Endothelial cell of umbilical vein (primary cell): ENCODE measurements around the gene CHD6.

Source experiments
- CTCF ChIP-seq, 2 donors: IDR thresholded peaks; 1 replicate in 1 of 2; 2 replicates in 1 of 2; pipeline ENCODE4 v1.5.1; 2011; ENCODE audit warnings: low read length in 2 of 2, mild to moderate bottlenecking in 2 of 2, moderate library complexity in 2 of 2, control low read depth in 1 of 2, inconsistent platforms in 1 of 2, low read depth in 1 of 2; ENCODE audit not compliant: insufficient read depth in 1 of 2; ENCODE audit errors: extremely low read depth in 1 of 2
- EZH2 ChIP-seq: IDR thresholded peaks from 2 replicates; pipeline ENCODE4 v1.6.1; 2012; ENCODE audit warnings: borderline replicate concordance, low read depth, mild to moderate bottlenecking, moderate library complexity, low read length, inconsistent platforms; ENCODE audit not compliant: severe bottlenecking
- FOS ChIP-seq: IDR thresholded peaks from 2 replicates; pipeline ENCODE4 v1.6.1; 2011; ENCODE audit warnings: mild to moderate bottlenecking, low read length, moderate library complexity, borderline replicate concordance; ENCODE audit not compliant: insufficient read depth
- GATA2 ChIP-seq: IDR thresholded peaks from 2 replicates; pipeline ENCODE4 v1.7.0; 2011; ENCODE audit warnings: low read depth, mild to moderate bottlenecking, moderate library complexity, mixed read lengths, low read length; ENCODE audit not compliant: insufficient read length, insufficient read depth
- MAX ChIP-seq: IDR thresholded peaks from 2 replicates; pipeline ENCODE4 v1.6.1; 2011; ENCODE audit not compliant: insufficient read depth, insufficient read length
- MYC ChIP-seq: IDR thresholded peaks from one replicate; pipeline ENCODE4 v1.6.1; 2011; ENCODE audit warnings: mild to moderate bottlenecking, low read depth, low read length
- POLR2A ChIP-seq: IDR thresholded peaks from 2 replicates; pipeline ENCODE4 v1.6.1; 2012; ENCODE audit warnings: low read depth, mild to moderate bottlenecking, control low read depth, low read length
- POLR2AphosphoS5 ChIP-seq: IDR thresholded peaks from 2 replicates; pipeline ENCODE4 v1.6.1; 2012; ENCODE audit warnings: low read depth, mild to moderate bottlenecking, control low read depth, low read length, moderate library complexity; ENCODE audit not compliant: insufficient read depth

- no peak for TF ChIP-seq CTCF (IDR thresholded peaks at IDR 0.05; ENCODE audit: extremely low read depth in 1 of 2, insufficient read depth in 1 of 2, low read depth in 1 of 2, low read length in 2 of 2)
- TF ChIP-seq POLR2AphosphoS5, result no peak
- no peak for TF ChIP-seq POLR2A
- TF ChIP-seq EZH2, result no peak
- no peak for TF ChIP-seq FOS
- TF ChIP-seq GATA2, result no peak
- no peak for TF ChIP-seq MYC
- no peak for TF ChIP-seq MAX
Measured at GRCh38 chr20:41364236-41364855, 253.8 kb downstream of the CHD6 start.
